ENCODE data around the gene DUSP15.
"Not testable (repeated sequence)": the region's sequence is repeated elsewhere in the genome, so short reads cannot be mapped to it uniquely, and the experiment has no call there.

DUSP15 gene, protein sequence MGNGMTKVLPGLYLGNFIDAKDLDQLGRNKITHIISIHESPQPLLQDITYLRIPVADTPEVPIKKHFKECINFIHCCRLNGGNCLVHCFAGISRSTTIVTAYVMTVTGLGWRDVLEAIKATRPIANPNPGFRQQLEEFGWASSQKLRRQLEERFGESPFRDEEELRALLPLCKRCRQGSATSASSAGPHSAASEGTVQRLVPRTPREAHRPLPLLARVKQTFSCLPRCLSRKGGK

DNA sequence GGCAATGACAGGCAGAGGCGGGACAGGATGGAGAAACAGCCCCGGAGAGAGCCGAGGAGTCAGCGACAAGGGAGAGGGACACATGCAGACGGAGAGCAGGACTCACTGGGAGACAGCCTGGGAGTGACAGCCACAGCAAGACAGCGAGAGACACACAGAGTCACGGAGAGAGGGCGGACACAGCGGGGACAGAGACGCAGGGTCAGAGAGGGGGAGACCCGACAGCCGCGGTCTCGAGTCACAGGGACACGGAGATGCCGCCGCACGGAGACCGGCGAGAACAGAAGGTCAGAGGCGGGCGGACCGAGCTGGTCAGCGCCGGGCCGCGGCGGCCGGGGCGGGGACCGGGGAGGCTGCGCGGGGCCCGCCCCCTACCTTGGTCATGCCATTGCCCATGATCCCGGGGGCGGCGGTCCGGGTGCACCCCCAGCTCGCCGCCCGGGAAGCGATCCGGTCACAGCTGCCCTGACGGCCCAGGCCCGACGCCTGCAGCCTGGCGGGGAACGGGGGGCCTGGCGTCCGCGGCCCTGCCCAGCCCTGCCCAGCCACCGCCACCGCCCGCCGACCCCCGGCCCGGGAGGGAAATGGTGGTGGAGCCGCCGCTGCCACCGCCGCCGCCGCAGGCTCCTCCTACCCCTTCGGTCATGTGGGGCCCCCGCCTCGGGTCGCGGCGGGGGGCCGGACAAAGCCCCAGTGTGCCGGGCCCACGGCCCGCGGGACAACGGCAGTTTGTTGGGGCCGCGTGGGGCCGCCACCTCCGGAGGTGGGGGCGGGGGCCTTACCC is at the start of gene DUSP15, which contains the start of gene TTLL9:
Gene DUSP15, minus strand, starts transcription at position 586 of the 784 bp plus-strand sequence. Its CDS starts 190 bp downstream, at position 396.
Gene TTLL9, plus strand, starts transcription at position 693 of the 784 bp plus-strand sequence. CDS start 493 bp downstream, outside the sequence.
- DNase-seq: peak; percentile 40

GRCh38 chr20:31919410-31920155 is 49.3 kb upstream of the DUSP15 start:
- DNase-seq: no peak

GRCh38 chr20:31918466-31919105 is 48.3 kb upstream of the DUSP15 start:
- no peak for DNase-seq

- not testable (repeated sequence) for DNase-seq
Observed at GRCh38 chr20:31917962-31918412, 47.7 kb upstream of the DUSP15 start.

GRCh38 chr20:31916708-31917107 is 46.4 kb upstream of the DUSP15 start:
- peak; percentile 72 for DNase-seq

- DNase-seq: peak; percentile 98
Observed at GRCh38 chr20:31915491-31916280, 45.4 kb upstream of the DUSP15 start.

DNA sequence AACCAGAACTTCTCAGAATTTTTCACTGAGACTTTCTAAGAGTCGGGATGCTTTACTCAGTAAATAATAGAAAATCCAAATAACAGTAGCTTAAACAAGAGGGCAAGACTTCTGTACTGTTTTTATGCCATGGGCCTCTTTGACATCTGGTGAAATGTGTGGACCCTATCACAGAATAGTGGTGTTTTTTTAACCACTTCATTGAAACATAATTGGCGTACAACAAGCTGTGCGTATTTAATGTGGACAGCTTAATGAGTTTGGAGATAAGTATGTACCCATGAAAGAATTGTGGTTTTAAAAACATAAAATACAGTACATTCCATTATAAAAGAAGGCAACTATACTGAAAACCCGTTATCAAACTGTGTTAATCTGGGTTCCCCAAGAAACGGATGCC is 43.8 kb upstream of the DUSP15 start:
- no peak for DNase-seq

- DNase-seq: no peak
Observed at GRCh38 chr20:31913431-31914157, 43.3 kb upstream of the DUSP15 start.

DNA sequence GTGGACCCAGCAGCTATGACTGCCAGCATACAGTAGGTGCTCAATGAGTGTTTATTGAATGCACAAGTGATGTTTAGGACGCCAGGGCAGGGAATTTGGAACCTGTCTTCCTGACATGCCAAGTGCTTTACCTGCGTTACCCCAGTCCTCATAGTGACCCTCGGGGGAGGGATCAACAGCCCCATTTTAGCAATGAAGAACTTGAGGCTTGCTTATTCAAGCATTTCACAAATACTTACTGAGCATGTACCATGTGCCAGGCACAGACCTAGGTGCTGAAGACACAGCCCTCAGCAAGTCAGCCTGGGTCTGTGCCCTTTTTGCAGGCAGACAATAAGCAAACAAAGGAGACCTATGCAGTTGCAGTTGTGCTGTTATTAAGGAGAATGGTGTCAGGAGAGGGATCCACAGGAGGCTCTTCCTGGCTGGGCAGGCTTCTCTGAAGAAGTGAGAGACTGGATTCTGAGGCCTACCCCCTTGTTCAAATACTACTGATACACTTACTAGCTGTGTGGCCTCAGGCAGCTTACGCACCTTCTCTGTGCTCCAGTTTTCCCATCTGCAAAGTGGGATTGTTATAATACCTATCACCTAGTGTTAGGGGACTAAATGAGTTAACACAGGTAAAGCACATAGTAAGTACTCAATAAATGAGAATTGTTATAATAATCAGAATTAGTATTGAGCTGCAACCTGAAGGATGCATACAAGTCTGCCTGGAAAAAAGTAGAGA is 39.9 kb upstream of the DUSP15 start:
- DNase-seq: no peak

- DNase-seq: no peak
Observed at GRCh38 chr20:31909253-31910070, 39.1 kb upstream of the DUSP15 start.

DNA sequence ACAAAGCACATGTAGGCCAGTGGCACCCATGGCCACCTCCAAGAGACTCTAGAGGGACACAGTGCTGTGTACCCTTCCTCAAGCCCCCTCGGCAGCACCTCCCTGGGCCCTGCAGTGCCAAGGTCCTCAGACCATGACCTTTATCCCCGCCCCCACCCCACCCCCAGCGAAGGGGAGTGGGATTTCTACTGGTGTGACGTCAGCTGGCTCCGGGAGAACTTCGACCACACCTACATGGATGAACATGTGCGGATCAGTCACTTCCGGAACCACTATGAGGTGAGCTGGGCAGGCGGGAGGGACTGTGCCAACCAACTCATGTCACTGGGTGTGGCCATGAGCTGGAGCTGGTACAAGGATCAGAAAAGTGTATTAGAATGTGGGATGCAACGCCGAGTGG is 38.1 kb upstream of the DUSP15 start:
- no peak for DNase-seq

DNA sequence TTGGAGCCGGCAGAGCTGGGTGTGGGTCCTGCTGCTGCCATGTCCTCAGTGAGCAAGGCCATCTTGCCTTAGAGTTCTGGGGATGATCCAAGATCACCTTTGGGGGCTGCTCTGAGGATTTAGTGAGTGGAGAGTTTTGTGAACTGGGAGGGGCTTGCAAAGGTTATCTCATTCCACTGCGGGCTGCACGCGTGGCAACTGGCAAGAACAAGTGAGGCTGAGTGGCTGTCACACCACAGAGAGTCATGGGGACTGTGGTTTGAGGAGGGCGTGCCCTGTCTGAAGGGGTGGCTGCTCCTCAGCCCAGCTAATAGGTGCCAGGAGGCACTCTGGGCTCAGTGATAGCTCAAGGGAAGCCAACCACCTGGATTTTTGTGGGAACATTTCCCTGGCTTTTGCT is 37.7 kb upstream of the DUSP15 start:
- DNase-seq: no peak

DNA sequence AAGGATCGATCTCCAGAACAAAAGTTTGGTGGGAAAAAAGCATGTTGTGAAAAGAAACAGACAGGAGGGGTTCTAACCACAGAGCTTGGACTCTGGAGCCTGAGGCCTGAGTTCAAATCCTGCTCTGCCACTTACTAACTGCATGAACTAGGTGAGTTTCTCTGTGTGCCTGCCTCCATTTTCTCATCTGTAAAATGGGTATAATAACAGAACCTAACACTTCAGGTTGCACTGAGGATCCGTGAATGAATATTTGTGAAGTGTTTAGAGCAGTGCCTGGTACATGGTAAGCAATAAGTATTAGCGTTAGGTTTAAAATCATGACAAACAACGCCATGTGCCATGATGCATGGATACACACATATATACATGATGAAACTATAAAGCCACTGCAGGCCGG is 36.7 kb upstream of the DUSP15 start:
- DNase-seq: no peak

DNA sequence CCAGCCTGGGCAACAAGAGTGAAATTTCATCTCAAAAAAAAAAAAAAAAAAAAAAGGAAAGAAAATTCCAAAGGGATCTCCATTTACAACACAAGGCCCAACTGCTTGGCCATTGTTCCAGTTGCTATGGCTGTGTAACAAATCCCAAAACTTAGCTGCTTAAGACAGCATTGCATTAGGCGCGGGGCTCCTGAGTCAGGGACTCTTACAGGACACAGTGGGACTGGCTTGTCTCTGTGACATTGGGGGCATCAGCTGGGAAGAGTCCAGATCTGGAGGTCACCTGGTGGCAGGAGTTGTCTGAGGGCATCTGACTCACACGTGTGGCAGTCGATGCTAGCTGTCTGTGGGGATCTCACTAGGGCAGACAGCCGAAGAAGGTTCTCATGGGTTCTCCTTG is 35.7 kb upstream of the DUSP15 start:
- no peak for DNase-seq

DNA sequence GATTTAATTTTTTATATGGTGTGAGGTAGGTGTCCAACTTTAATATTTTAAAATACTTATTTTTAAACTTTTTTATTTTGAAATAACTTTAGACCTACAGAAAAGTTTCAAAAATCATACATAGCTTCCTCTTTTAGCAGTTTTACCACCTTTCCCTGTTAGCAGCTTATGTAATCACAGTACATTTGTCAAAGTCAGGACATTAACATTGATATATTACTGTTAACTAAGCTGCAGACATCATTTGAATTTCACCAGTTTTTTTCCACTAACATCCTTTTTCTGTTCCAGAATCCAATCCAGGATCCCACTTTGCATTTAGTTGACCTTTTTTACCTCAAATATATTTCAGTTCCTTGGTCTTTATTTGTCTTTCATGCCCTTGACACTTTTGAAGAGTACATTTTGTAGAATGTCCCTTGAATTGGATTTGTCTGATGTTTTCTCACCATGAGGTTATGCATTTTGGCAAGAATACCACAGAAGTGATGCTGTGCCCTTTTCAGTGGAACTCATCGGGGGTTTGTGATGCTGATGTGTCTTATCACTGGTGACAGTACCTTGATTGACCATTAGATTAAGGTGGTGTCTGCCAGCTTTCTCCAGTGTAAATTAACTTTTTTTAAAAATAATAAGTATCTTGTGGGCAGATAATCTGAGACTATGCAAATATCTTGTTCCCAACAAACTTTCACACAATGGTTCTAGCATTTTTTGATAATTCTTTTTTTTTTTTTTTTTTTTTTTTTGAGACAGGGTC is 33.5 kb upstream of the DUSP15 start:
- no peak for DNase-seq

DNA sequence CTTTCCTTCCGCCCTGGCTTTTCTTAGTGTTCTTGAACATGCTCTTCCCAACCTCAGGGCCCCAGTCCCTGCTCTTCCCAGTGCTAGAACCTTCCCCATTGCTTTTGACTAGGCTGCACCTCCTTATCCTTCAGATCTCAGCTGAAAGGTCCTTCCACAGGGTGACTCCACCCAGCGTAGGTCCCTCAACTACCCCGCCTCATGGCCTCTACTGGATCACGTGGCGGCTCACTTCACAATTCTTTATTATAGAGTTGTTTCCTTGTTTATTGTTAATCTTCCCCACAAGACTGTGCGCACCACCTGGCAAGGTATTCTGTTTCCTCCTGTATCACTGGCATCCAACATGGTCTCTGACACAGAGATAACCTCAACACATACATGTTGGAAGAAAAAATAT is 31.3 kb upstream of the DUSP15 start:
- peak; percentile 84 for DNase-seq

DNA sequence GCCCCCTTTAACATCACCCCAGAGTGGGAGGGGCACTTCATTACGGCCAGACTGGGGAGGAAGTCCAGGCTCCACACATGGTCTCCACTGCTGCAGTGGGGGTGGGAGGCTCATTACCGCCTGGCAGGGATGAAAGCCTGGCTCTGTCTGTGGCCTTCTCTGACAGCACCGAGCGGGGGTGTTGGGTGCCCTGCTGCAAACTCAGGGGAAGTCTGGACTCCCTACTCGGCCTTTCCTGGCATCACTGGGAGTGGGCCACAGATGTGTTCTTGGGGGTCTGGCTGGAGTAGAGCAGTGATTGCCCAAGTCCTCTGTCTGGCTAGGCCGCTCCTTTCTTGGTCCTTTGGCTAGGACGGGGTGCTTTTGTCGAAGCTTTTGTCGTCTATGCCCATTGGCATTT is 27.2 kb upstream of the DUSP15 start:
- no peak for DNase-seq

GRCh38 chr20:31896049-31896448 is 25.7 kb upstream of the DUSP15 start:
- no peak for DNase-seq
